Esophagus muscularis mucosa (tissue), 4 donors: ENCODE data around the gene SPRED2. TPM values are rescaled to one million over a fixed set of nuclear protein-coding genes. Genes with fewer than 3 reads are reported as not detected.

ENCODE experiments used
- DNase-seq: peaks from one replicate; pipeline ENCODE4 v3.0.0-alpha.2; 2017; ENCODE audit errors: extremely low spot score
- H3K27ac ChIP-seq, 4 donors: fragments of 200-600 bp; sonication (generic); replicated peaks in 1 of 4; 1 replicate in 3 of 4; 2 replicates in 1 of 4; pipeline ENCODE4 v1.5.1; 2016 to 2019; ENCODE audit warnings: mild to moderate bottlenecking in 1 of 4
- H3K27me3 ChIP-seq, 4 donors: fragments of 200-600 bp; sonication (generic); one replicate each; pipeline versions ENCODE4 v1.5.1 to v1.6.0; 2016 to 2019
- H3K36me3 ChIP-seq, 4 donors: fragments of 200-600 bp; sonication (generic); one replicate each; pipeline ENCODE4 v1.5.1; 2016 to 2019
- H3K4me1 ChIP-seq, 4 donors: fragments of 200-600 bp; sonication (generic); one replicate each; pipeline ENCODE4 v1.5.1; 2016 to 2019
- H3K4me3 ChIP-seq, 4 donors: fragments of 200-600 bp; sonication (generic); 1 replicate in 2 of 4; 2 replicates in 2 of 4; pipeline ENCODE4 v1.5.1; 2016 to 2019; ENCODE audit warnings: mild to moderate bottlenecking in 4 of 4, moderate library complexity in 1 of 4
- H3K9me3 ChIP-seq, 4 donors: fragments of 200-600 bp; sonication (generic); 1 replicate in 3 of 4; 2 replicates in 1 of 4; pipeline ENCODE4 v1.5.1; 2016 to 2019
- EP300 ChIP-seq: sonication (generic); formaldehyde crosslinking; IDR thresholded peaks from one replicate; pipeline ENCODE4 v1.6.1; 2017; ENCODE audit warnings: antibody characterized with exemption
- POLR2A ChIP-seq: fragments of 450-650 bp; IDR thresholded peaks from one replicate; pipeline ENCODE4 v1.6.1; 2017; ENCODE audit warnings: antibody characterized with exemption, moderate library complexity, mild to moderate bottlenecking, low read depth
- POLR2AphosphoS5 ChIP-seq, 2 donors: sonication (generic); formaldehyde crosslinking; IDR thresholded peaks; one replicate each; pipeline ENCODE4 v1.6.1; 2017; ENCODE audit warnings: antibody characterized with exemption in 2 of 2
- WGBS: methylation state at CpG from one replicate; pipeline ENCODE4 v1.1.5; 2018; 5-methylcytosine and 5-hydroxymethylcytosine counted together
- intact Hi-C: fragments of 100-400 bp; cut with DNase I; formaldehyde crosslinking; loops from one replicate; pipeline ENCODE4 v1.15.1; 2023
- total RNA-seq, 4 donors: library from RNA; depleted of rRNA; stranded (reverse); fragments of >200 nt; gene quantifications; one replicate each; pipeline versions ENCODE4 v1.1.0 to v1.2.1, GENCODE V29; 2016
- TF ChIP-seq, protein P1 (sequence below), 3 experiments: fragments of 200-600 bp in 2 of 3; fragments of 450-650 bp in 1 of 3; sonication (generic) in 2 of 3; IDR thresholded peaks; one replicate each; pipeline ENCODE4 v1.5.1; 2017 to 2019; ENCODE audit warnings: antibody characterized with exemption in 3 of 3, mild to moderate bottlenecking in 2 of 3, moderate library complexity in 1 of 3

SPRED2 gene
- total RNA-seq, 4 donors from 2014 or later = 17.4 to 25.6 (median 18.7) TPM

DNA sequence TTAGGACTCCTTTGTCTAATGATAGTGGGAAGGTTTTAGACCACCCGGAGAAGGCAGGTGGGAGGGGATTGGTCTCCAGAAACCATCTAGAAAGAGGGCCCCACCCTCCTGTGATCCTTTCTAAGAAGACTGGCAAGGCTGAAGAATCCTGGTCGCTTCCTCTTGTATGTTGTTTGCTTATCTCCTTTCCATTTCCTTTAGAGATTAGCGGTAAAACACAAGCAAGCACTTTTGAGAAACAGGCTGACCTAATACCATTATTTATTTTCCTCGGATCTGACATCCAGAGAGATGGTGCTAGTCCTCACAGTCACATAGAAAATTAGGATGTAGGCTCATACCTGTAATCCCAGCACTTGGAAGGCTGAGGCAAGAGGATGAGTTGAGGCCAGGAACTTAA is 45.2 kb upstream of the SPRED2 start:
- 77% methylated on average over 4 of the region's 4 CpGs for WGBS

DNA sequence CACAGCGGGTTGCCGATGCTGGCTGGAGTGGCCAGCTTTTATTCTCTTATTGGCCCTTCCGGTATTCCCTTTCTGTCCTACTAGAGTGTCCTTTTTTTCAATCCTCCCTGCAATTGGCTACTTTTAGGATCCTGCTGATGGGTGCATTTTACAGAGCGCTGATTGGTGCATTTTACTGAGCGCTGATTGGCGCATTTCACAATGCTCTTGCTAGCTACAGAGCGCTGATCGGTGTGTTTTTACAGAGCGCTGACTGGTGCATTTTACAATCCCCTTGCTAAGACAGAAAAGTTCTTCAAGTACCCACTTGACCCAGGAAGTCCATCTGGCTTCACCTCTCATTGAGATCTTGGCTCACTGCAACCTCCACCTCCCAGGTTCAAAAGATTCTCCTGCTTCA is 44.4 kb upstream of the SPRED2 start:
- no peak for DNase-seq
- WGBS = 97% methylated on average over 9 of the region's 9 CpGs
- Histone ChIP-seq H3K4me3 (no peak overlapping the region), H3K36me3 (no peaks in the 10 kb centered on the region), H3K4me1 (no peaks in the 10 kb centered on the region), H3K9me3 (peaks cover 0 to 7% (median 2%) of the 10 kb centered on the region in 4 donors), H3K27ac (no peak overlapping the region), H3K27me3 (no peaks in the 10 kb centered on the region)
- intact Hi-C loops = no loop called here
- no peak for TF ChIP-seq EP300

More for the DNA sequence above, 45.2 kb upstream of the SPRED2 start:
- Histone ChIP-seq H3K4me3 (no peak overlapping the region), H3K9me3 (peaks cover 0 to 7% (median 2%) of the 10 kb centered on the region in 4 donors), H3K36me3 (no peaks in the 10 kb centered on the region), H3K27me3 (no peaks in the 10 kb centered on the region), H3K27ac (no peak overlapping the region), H3K4me1 (no peaks in the 10 kb centered on the region)
- TF ChIP-seq, protein P1, sequence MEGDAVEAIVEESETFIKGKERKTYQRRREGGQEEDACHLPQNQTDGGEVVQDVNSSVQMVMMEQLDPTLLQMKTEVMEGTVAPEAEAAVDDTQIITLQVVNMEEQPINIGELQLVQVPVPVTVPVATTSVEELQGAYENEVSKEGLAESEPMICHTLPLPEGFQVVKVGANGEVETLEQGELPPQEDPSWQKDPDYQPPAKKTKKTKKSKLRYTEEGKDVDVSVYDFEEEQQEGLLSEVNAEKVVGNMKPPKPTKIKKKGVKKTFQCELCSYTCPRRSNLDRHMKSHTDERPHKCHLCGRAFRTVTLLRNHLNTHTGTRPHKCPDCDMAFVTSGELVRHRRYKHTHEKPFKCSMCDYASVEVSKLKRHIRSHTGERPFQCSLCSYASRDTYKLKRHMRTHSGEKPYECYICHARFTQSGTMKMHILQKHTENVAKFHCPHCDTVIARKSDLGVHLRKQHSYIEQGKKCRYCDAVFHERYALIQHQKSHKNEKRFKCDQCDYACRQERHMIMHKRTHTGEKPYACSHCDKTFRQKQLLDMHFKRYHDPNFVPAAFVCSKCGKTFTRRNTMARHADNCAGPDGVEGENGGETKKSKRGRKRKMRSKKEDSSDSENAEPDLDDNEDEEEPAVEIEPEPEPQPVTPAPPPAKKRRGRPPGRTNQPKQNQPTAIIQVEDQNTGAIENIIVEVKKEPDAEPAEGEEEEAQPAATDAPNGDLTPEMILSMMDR (IDR thresholded peaks at IDR 0.05) = no peak
- TF ChIP-seq EP300 (no peak), POLR2A (no peak), POLR2AphosphoS5 (IDR thresholded peaks at IDR 0.05) (no peak)
- DNase-seq = no peak
- intact Hi-C loops = no loop called here

DNA sequence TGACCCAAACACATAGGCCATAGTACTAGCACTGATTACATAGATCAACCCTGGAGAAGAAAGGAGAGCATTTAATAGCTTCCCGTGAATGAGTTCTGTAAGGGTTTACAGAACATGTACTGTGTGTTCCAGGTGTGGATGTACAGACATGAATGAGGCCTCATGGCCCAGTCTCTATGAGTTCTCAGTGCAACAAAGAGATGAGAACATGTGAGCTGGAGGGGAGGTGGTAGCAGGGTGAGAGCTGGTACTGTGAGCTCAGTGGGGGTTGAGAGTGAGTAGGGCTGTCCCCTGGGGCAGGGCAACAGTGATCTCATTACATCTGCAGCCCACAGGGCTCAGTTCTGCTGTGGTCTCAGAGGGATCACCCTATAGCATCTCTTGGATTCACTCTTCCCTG is 42.6 kb upstream of the SPRED2 start:
- intact Hi-C loops = no loop called here
- Histone ChIP-seq H3K36me3 (no peaks in the 10 kb centered on the region), H3K4me3 (no peak overlapping the region), H3K27ac (no peak overlapping the region), H3K9me3 (peaks cover 0 to 7% (median 2%) of the 10 kb centered on the region in 4 donors), H3K27me3 (no peaks in the 10 kb centered on the region), H3K4me1 (no peaks in the 10 kb centered on the region)
- no peak for DNase-seq
- TF ChIP-seq POLR2AphosphoS5 (IDR thresholded peaks at IDR 0.05) (no peak), EP300 (no peak), POLR2A (no peak)
- TF ChIP-seq, protein P1 (IDR thresholded peaks at IDR 0.05) = no peak
- 92% methylated on average over 1 of the region's 1 CpG for WGBS

DNA sequence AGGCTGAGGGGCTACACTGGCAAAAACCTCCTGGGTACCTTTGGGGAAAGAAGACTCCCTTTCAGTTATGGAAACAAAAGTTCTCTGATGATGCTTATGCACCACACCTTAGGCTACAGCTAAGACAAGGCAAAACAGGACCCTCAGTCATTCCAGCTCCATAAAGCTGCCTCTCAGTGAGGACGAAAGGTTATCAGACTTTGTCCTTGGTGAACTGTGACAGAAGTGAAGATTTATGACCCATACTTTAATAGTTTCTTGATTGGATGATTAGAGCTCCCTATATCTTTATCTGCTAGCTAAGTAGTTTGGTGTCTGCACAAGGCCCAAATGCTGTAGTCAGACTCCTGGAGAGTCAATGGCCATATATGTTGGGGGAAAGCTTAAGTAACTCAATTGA is 40.6 kb upstream of the SPRED2 start:
- no peak for TF ChIP-seq POLR2AphosphoS5 (IDR thresholded peaks at IDR 0.05)
- TF ChIP-seq, protein P1 (IDR thresholded peaks at IDR 0.05) = no peak
- no peak for TF ChIP-seq POLR2A
- TF ChIP-seq EP300 = no peak
- intact Hi-C loops = no loop called here
- Histone ChIP-seq H3K9me3 (peaks cover 0 to 7% (median 2%) of the 10 kb centered on the region in 4 donors), H3K27ac (no peak overlapping the region), H3K27me3 (no peaks in the 10 kb centered on the region), H3K36me3 (no peaks in the 10 kb centered on the region), H3K4me1 (no peaks in the 10 kb centered on the region), H3K4me3 (no peak overlapping the region)
- WGBS = 100% methylated on average over 1 of the region's 1 CpG
- no peak for DNase-seq

DNA sequence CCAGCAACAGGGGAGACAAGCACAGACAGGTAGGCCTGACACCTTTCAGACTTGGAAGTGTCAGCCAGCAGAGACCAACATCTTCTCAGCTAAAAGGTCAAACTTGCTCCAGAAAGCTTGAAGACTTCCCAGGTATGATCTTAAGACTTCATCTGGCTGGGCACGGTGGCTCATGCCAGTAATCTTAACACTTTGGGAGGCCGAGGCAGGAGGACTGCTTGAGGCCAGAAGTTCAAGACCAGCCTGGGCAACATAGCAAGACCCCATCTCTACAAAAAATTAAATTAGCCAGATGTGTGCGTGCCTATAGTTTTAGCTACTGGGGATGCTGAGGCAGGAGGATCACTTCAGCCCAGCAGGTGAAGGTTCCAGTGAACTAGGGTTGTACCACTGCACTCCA is 39.0 kb upstream of the SPRED2 start:
- Histone ChIP-seq H3K9me3 (peaks cover 0 to 7% (median 2%) of the 10 kb centered on the region in 4 donors), H3K27me3 (no peaks in the 10 kb centered on the region), H3K36me3 (no peaks in the 10 kb centered on the region), H3K4me3 (no peak overlapping the region), H3K27ac (no peak overlapping the region), H3K4me1 (no peaks in the 10 kb centered on the region)
- no peak for DNase-seq
- TF ChIP-seq EP300 (no peak), POLR2A (no peak), POLR2AphosphoS5 (IDR thresholded peaks at IDR 0.05) (no peak)
- TF ChIP-seq, protein P1 (IDR thresholded peaks at IDR 0.05) = no peak
- 83% methylated on average over 2 of the region's 3 CpGs for WGBS
- intact Hi-C loops = no loop called here
